ENCODE results near the gene MEPE. TPM values are rescaled to one million over a fixed set of nuclear protein-coding genes. Genes with fewer than 3 reads are reported as not detected.

MEPE gene
- total RNA-seq: not detected in 2 replicates

DNA sequence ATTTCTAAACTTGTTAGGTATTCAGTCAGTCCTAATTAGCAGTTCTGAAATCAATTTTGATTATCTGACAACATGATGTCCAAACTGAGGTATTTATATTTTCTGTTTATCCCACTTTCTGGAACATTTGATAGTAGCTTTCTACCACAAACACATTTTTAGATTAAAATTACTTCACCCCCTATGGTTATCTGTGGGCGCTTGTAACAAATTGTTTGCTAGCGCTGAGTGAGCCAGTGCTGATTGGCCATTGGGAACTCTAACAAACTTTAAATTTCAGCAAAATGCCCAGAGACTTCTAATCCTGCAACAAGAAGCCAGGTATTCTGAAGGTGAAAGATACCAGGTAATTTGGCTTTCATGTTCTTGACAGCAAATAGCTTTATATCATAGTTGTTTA is at the start of gene MEPE:
MEPE (plus strand) TSS at position 301 of the 400 bp plus-strand sequence. CDS start 1,746 bp downstream, outside the sequence.

GRCh38 chr4:87799301-87800113 is 33.3 kb upstream of the MEPE start, which contains the start of gene IBSP:
Gene IBSP (plus strand): TSS chr4:87799554. CDS start chr4:87802362, 2,808 bp downstream.

Other genes starting within 250 kb of the MEPE start
- gene DSPP, start 224.4 kb upstream of the MEPE start, total RNA-seq: not detected in 2 replicates
- gene DMP1, start 182.7 kb upstream of the MEPE start, total RNA-seq: not detected in 2 replicates
- not detected in 2 replicates for gene IBSP, start 33.4 kb upstream of the MEPE start, total RNA-seq
- gene SPP1, start 142.7 kb downstream of the MEPE start, total RNA-seq: 2.3 and 139 TPM in 2 replicates
- gene PKD2, start 174.7 kb downstream of the MEPE start, total RNA-seq: 9.6 and 17.4 TPM in 2 replicates

Data from tracheal epithelial cell (primary cell).